GM21786 (cell line): ENCODE measurements around the gene SLC39A9.
A peak's percentile ranks its signal among the peaks of the same experiment; 100 is the strongest.
"Not testable (repeated sequence)": the region's sequence is repeated elsewhere in the genome, so short reads cannot be mapped to it uniquely, and the experiment has no call there.

Experiments
- ATAC-seq: cut with Tn5 transposase; IDR thresholded peaks from one replicate; pipeline ENCODE4 v1.9.1; 2021; ENCODE audit not compliant: unreplicated experiment

Gene SLC39A9

DNA sequence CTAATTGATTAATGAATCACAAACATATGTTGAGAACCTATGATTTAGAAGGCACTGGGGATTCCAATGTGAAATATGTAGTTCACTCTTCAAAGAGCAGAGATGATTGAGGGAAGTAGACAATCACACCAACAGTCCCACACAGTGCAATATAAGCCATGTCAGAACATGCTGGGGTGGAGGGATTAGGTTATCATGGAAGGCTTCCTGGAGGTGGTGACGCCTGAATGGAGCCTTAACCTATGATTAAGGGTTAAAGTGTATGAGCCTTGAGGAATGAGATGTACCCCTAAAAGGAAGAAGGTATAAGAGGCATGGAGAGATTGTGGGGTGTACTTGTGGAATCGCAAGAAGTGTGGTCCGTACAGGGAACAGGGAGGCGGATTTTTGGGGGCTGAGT, 31.7 kb upstream of the SLC39A9 start:
- no peak for ATAC-seq

DNA sequence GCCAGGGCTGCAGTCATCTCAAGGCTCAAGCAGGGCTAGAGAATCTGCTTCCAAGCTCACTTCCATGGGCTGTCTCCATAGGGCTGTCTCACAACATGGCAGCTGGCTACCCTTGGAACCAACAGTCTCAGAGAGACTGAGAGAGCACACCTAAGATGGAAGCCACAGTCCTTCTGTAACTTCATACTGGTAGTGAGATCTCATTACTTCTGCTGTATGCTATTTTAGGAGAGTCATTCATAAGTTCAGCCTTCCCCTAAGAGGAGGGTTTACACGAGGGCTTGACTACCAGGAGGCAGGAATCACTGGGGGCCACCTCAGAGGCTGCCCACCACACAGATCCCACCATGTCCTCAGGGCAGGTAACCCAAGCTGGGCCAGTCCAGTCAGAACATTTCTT, 30.1 kb upstream of the SLC39A9 start:
- ATAC-seq = no peak

DNA sequence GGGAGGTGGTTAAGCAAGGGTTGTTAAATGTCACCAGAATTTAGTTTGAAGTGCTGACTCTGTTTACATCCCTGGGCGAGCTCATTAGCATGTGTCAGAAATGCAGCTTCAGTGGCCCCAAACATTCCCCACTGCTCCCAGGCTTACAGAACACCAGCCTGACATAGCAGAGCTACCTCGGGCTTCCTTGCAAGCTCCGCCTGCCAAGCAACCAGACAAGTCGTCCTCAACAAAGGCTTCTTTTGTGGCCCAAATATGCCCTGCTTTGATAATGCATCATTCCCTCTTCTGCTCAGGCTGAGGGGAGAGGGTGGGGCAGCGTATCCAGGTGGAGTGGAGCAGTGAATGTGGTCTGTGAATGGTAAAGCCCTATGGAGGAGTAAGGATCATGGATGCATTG, 28.4 kb upstream of the SLC39A9 start:
- ATAC-seq = no peak

DNA sequence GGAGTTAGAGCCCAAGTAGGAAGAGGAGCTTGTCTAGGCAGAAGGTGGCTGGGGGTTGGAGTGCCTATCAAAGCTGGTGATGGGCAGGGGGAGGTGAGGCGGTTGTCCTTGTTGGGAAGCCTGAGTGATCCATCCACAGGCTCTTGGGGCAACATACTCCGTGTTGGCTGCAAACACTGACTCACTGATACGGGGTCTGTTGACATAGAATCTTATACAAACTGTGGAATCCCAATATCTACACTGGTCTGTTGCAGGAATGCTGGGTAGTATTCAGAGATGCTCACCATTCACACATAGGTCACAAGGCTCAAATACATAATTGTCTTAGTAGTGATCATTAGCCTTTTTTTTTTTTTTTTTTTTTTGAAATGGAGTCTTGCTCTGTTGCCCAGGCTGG, 26.3 kb upstream of the SLC39A9 start:
- no peak for ATAC-seq

DNA sequence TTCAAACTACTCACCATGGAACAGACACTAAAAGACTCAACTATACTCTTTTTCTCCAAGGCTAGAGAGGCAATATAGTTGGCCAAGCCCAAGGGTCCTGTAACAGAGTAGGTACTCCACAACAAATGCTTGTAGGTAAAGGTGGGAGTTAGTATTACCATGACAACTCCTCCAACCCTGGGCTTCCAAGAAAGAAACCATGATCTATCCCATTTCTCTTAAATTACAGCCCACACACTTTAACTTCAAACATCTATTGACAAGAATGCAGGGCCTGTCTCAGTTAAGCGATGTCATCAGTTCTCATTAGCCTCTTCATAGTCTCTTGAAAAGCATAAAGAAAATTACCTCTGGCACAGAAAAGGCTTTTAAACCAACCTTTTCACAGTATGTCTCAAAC, 25.4 kb upstream of the SLC39A9 start:
- no peak for ATAC-seq

DNA sequence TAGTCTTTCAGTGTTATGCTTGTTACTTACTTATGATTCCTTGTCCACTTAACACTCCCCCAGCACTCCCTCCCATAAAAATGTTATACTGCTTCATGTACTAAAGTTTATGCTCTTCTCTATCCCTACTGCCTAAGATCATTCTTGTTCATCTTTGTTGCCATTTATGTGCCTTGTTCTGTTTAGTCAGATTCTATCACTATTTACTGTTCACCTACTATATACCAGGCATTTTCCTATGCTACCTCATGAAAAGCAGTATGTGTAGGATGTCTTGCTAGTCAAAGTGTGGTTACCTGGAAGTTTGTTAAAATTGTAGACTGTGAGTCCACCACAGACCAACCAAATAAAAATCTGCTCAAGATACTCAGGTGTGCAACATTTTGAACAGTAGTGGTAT, 24.3 kb upstream of the SLC39A9 start:
- ATAC-seq = no peak

DNA sequence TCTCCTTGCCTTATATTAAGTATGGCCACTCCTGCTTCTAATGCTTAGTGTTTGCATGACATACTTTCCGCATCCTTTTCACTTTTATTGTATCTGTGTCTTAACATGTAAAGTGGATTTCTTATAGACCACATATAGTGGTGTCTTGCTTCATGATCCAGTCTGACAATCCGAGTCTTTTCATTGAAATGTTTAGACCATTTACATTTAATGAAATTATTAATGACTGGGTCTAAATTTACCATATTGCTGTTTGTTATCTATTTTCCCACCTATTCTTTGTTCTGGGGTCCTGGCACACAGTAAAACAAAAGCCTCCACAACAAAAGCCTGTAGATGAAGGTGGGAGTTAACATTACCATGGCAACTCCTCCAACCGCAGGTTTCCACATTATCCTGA, 23.3 kb upstream of the SLC39A9 start:
- no peak for ATAC-seq

DNA sequence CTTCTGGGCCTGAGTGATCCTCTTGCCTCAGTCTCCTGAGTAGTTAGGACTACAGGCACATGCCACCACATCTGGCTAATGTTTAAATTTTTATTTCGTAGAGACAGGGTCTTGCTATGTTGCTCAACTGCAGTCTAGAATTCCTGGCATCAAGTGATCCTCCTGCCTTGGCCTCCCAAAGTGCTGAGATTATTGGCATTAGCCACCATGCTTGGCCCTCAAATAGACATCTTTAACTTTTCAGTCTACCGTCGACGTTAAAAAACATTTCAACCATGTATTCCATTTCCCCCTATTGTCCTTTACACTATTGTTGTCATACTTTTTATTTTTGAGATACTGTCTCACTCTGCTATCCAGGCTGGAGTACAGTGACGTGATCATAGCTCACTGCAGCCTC, 22.8 kb upstream of the SLC39A9 start:
- no peak for ATAC-seq

DNA sequence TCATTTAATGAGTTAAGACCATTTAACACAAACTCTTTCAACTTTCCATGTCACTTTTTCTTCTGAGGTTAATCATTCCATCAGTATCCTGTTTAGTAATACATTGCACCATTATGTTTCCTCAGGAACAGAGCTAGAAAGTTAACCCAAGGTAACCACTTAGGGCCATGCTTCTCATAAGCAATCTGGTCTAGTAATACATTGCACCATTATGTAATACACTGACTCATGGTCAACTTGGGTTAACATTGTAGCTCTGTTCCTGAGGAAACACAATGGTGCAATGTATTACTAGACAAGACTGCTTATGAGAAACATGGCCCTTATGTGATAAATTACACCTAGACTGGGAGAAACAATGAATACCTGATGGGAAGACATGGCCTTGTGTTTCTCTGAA, 22.1 kb upstream of the SLC39A9 start:
- ATAC-seq = no peak

DNA sequence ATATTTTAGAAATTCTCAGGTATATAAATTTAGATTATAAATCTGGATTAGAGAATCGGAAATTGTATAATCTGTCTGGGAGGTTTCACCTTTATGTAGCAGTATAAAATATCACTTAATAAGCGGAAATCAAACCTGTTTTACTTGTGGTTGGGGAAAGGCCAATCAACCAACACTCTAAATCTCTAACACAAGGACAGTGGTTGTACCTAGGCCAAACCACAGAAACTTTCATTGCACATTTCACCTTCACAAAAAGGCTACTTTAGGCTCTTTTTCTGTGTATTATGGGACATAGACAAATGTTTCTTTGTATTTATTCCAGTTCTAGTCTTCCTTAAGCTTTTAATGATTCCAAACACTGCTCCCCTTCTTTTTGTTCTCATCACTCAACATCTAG, 20.2 kb upstream of the SLC39A9 start:
- ATAC-seq = no peak

DNA sequence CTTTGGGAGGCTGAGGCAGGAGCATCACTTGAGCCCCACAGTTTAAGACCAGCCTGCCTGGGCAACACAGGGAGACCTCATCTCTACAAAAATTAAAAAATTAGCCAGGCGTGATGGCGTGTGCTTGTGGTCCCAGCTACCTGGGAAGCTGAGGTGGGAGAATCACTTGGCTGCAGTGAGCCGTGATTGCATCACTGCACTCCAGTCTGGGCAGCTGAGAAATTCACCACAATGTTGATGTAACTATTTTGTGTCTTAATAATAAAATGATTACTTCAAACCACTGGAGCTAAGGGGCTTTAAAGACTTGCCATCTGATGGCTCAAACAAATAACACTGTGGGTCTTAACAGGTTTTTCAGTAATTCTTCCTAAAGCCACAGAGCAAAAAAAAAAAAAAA, 11.2 kb upstream of the SLC39A9 start:
- ATAC-seq = no peak

DNA sequence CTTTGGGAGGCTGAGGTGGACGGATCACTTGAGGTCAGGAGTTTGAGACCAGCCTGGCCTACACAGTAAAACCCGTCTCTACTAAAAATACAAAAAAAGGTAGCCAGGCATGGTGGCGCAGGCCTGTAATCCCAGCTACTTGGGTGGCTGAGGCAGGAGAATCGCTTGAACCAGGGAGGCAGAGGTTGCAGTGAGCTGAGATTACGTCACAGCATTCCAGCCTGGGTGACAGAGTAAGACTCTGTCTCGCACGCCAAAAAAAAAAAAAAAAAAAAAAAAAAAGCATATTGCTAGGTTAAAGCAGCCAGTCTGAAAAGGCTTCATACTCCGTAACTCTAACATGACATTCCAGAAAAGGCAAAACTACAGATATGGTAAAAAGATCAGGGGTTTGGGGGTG, 7.1 kb upstream of the SLC39A9 start:
- not testable (repeated sequence) for ATAC-seq

DNA sequence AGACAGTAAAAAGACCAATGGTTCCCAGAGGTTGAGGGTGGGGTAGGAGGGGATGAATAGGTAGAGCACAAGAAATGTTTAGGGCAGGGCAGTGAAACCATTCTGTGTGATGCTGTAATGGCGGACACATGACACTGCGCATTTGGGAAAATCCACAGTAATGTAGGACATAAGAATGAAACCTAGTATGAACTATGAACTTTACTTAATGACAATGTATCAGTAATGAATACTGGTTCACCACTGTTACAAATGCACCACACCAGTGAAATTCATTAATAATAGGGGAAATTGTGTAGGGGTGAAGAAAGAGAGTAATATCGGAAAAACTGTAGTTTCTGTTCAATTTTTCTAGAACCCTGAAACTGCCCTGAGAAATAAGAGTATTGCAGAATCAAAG, 6.0 kb upstream of the SLC39A9 start:
- ATAC-seq = no peak

DNA sequence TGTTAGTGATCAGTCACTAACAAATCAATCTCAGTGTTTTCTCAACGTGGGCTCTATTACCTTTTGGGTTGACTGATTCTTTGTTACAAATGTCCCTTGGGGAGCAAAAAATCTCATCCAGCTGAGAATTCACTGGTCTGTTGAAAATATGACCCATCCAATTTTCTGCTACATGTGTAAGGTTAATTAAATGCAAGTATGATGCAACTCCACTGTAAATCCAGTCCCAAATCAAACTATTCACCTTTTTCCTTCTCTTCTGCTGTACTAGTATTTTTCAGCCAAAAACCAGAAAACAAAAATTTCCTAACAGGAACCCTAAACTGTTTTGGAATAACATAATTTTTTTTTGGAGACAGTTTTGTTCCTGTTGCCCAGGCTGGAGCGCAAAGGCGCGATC, 2.6 kb upstream of the SLC39A9 start:
- ATAC-seq = no peak

DNA sequence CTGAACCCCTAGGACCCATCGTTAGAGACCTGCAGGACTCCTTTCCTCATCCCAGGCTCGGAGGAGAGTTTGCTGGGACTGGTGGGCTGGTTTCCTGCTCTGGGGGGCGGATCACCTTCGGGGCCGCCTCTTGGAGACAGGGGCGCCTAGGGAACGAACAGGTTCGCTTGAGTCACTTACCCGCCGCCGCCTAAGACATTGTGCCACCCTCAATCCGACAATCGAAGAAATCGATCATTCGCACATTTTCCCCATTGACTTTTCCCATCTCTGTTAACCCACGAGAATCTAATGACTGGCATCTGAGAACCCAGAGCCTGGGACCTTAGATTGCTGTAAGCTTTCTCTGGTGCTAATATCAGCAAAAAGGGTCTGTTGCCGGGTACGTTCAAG, 322 bp downstream of the SLC39A9 start:
- ATAC-seq = peak; percentile 12

DNA sequence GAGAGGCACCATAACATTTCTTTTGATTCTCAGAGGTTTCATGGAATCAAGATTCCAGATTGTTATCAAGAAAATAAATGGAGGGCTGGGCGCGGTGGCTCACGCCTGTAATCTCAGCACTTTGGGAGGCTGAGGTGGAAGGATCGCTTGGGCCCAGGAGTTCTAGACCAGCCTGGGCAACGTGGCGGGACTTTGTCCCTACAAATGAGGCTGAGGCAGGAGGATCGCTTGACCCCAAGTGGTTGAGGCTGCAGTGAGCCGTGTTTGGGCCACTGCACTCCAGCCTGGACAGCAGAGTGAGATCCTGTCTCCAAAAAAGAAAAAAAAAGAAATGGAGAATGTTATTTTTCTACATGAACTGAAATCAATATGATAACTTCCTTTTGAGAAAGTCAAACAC, 1.3 kb downstream of the SLC39A9 start:
- ATAC-seq = no peak

DNA sequence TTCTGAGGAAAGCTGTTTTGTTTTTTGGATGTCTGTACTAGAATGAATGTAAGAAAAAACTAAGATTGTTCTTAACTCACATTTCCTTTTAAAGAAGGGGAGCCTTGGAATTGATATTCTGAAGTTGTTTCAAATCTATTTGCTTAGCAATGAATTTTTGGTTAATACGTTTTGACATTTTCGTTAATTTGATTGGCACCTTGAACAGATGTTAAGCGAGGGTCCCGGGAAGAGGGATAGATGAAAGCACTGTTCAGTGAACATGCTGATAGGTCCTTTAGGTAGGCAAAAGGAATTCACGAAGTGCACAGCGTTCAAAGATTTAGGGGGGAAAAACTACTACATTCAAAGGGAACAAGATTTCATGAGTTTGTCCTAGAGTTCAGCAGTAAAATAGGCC, 1.7 kb downstream of the SLC39A9 start:
- no peak for ATAC-seq

DNA sequence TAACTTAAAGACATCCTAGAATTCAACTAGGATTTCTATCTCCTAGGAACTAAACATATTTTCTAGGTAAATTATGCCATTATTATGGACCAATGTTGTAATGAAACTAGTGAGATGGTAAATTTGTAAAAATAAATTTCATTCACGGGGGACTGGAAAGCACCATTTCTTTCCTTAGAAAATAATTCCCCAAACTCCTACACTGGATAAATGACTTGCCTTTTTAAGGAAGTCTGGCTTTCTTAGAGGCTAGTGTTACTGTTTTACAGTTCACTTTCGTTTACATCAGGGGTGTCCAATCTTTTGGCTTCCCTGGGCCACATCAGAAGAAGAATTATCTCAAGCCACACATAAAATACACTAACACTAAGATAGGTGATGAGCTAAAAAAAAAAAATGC, 3.3 kb downstream of the SLC39A9 start:
- no peak for ATAC-seq

DNA sequence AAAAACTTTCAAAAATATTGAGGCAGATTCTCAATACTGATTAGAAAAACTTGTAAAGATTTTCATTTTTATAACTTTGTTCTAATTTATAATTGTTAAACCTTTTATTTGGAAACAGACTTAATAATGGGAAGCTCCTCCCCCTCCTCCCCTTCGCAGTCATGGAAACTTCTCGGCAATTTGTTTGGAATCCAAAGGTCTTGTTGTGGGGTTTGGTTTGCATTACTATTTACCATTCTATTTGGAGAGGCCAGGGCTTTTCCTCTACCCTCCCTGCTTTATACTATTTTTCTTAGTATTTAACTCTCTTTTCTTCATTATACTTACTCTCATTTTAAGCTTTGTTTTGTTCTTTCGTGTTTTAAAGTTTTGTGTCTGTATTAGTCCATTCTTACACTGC, 6.0 kb downstream of the SLC39A9 start:
- ATAC-seq = no peak

DNA sequence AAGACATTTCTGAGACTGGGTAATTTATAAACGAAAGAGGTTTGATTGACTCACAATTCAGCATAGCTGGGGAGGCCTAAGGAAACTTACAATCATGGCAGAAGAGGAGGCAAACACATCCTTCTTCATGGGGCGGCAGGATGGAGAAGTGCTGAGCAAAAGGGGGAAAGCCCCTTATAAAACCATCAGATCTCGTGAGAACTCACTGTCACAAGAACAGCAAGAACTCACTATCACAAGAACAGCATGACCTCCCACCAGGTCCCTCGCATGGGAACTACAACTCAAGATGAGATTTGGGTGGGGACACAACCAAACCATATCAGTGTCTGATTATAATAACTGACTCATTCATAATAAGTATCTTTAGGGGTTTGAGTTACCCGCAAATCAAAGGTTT, 6.4 kb downstream of the SLC39A9 start:
- ATAC-seq = no peak

DNA sequence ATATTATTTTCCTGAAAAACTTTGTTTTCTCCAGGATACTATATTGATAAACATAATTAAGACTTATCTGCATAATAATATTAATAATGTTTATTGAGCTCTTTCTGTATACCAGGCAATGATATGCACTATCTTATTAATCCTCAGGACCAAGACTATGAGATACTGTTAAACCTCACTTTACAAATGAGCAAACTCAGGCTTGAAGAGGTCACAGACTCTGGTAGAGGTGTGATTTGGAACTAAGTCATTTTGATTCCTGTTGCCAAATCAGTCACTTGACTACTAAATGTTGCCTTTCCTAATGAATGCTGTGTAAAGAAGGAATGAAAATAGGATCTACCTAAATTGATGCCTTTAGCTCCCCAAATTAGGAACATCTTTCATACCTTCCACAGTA, 7.3 kb downstream of the SLC39A9 start:
- ATAC-seq = no peak

DNA sequence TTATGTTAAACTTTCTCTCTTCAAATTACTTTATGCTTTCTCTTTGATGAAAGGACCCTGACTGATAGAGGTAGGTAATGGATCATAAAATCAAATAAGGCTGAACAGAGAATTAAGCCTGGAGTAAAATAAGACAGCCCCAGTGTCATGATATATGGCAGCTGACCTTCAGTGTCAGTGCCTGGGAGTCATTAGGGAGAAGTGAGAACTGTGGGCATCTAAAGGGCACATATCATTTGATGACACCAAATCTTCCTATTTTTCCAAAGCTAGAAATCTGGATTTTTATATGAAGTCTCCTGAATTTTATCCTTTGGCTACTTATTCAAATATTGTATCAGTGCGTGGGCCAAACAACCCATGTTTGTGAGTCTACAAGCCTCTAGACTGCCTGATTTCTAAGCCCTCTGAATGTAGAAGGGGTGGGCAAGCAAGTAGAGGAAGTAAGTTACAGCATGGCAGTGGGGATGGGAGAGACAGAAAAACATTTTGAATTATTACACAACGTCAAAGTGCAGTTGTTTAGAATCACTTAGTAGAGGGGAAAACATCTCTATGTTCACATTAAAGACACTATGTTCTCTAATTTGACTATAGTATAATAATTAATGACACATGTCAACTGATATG, 10.0 kb downstream of the SLC39A9 start:
- no peak for ATAC-seq

DNA sequence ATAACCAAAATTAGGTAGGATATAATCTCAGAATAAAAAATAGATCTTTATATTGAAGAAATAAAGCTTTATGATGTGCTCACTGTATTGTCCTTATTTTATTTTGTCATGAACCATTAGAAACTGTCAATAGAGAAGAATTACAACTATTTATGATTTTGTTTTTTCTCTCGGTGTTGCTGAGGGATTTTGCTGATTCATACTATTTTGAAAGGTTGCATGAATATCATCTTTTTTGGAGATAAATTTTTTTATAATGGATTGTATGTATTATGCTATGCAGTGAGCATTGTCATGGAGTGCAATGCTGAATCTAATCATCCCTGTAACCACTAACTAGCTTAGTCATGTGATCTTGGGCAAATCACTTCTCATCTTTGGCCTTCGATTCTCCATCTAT, 15.0 kb downstream of the SLC39A9 start:
- no peak for ATAC-seq

DNA sequence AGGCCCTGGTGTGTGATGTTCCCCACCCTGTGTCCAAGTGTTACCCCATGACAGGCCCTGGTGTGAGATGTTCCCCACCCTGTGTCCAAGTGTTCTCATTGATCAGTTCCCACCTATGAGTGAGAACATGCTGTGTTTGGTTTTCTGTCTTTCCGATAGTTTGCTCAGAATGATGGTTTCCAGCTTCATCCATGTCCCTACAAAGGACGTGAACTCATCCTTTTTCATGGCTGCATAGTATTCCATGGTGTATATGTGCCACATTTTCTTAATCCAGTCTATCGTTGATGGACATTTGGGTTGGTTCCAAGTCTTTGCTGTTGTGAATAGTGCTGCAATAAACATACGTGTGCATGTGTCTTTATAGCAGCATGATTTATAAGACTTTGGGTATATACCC, 17.6 kb downstream of the SLC39A9 start:
- not testable (repeated sequence) for ATAC-seq
